ENCODE measurements around the gene TSHZ2.

The TSHZ2 gene

GRCh38 chr20:53394433-53394832 is 422.3 kb downstream of the TSHZ2 start:
- H3K9ac ChIP-seq (ENCODE audit: low read length in 5 of 5), result no peak overlapping the region
- no peak overlapping the region for H3K4me3 ChIP-seq (ENCODE audit: low read depth in 1 of 5, low read length in 5 of 5)
- H3K36me3 ChIP-seq (ENCODE audit: control insufficient read depth in 5 of 5, insufficient read depth in 5 of 5, low read length in 5 of 5), result no peaks in the 10 kb centered on the region
- peak overlapping the region; percentile 72 for H3K27ac ChIP-seq (ENCODE audit: low read depth, low read length)
- H3K4me1 ChIP-seq (ENCODE audit: control insufficient read depth in 5 of 5, insufficient read depth in 5 of 5, low read length in 5 of 5), result peaks cover 0 to 18% (median under 1%) of the 10 kb centered on the region in 5 donors
- no peaks in the 10 kb centered on the region for H3K9me3 ChIP-seq (ENCODE audit: control insufficient read depth in 5 of 5, low read length in 5 of 5)
- peaks cover 0 to 2% (median 0%) of the 10 kb centered on the region in 5 donors for H3K27me3 ChIP-seq (ENCODE audit: control insufficient read depth in 5 of 5, insufficient read depth in 4 of 5, low read length in 5 of 5)

GRCh38 chr20:53395188-53395923 is 423.2 kb downstream of the TSHZ2 start:
- Histone ChIP-seq H3K36me3 (ENCODE audit: control insufficient read depth in 5 of 5, insufficient read depth in 5 of 5, low read length in 5 of 5) (no peaks in the 10 kb centered on the region), H3K27ac (ENCODE audit: low read depth, low read length) (peak overlapping the region; percentile 72), H3K27me3 (ENCODE audit: control insufficient read depth in 5 of 5, insufficient read depth in 4 of 5, low read length in 5 of 5) (no peaks in the 10 kb centered on the region), H3K4me1 (ENCODE audit: control insufficient read depth in 5 of 5, insufficient read depth in 5 of 5, low read length in 5 of 5) (peaks cover 0 to 24% (median 10%) of the 10 kb centered on the region in 5 donors), H3K4me3 (ENCODE audit: low read depth in 1 of 5, low read length in 5 of 5) (no peak overlapping the region), H3K9me3 (ENCODE audit: control insufficient read depth in 5 of 5, low read length in 5 of 5) (no peaks in the 10 kb centered on the region), H3K9ac (ENCODE audit: low read length in 5 of 5) (no peak overlapping the region)

GRCh38 chr20:53399083-53399482 is 426.9 kb downstream of the TSHZ2 start:
- Histone ChIP-seq H3K9me3 (ENCODE audit: control insufficient read depth in 5 of 5, low read length in 5 of 5) (peaks cover 0 to 9% (median 3%) of the 10 kb centered on the region in 5 donors), H3K36me3 (ENCODE audit: control insufficient read depth in 5 of 5, insufficient read depth in 5 of 5, low read length in 5 of 5) (peaks cover 0 to 2% (median 0%) of the 10 kb centered on the region in 5 donors), H3K4me3 (ENCODE audit: low read depth in 1 of 5, low read length in 5 of 5) (no peak overlapping the region), H3K27ac (ENCODE audit: low read depth, low read length) (no peak overlapping the region), H3K4me1 (ENCODE audit: control insufficient read depth in 5 of 5, insufficient read depth in 5 of 5, low read length in 5 of 5) (peaks cover 0 to 18% (median 15%) of the 10 kb centered on the region in 5 donors), H3K9ac (ENCODE audit: low read length in 5 of 5) (no peak overlapping the region), H3K27me3 (ENCODE audit: control insufficient read depth in 5 of 5, insufficient read depth in 4 of 5, low read length in 5 of 5) (no peaks in the 10 kb centered on the region)

- Histone ChIP-seq H3K27ac (ENCODE audit: low read depth, low read length) (no peak overlapping the region), H3K36me3 (ENCODE audit: control insufficient read depth in 5 of 5, insufficient read depth in 5 of 5, low read length in 5 of 5) (peaks cover 0 to 2% (median 0%) of the 10 kb centered on the region in 5 donors), H3K27me3 (ENCODE audit: control insufficient read depth in 5 of 5, insufficient read depth in 4 of 5, low read length in 5 of 5) (no peaks in the 10 kb centered on the region), H3K9ac (ENCODE audit: low read length in 5 of 5) (no peak overlapping the region), H3K4me1 (ENCODE audit: control insufficient read depth in 5 of 5, insufficient read depth in 5 of 5, low read length in 5 of 5) (peaks cover 0 to 17% (median 12%) of the 10 kb centered on the region in 5 donors), H3K4me3 (ENCODE audit: low read depth in 1 of 5, low read length in 5 of 5) (no peak overlapping the region), H3K9me3 (ENCODE audit: control insufficient read depth in 5 of 5, low read length in 5 of 5) (peaks cover 0 to 9% (median 3%) of the 10 kb centered on the region in 5 donors)
Measured at GRCh38 chr20:53399592-53400335, 427.6 kb downstream of the TSHZ2 start.

- Histone ChIP-seq H3K9me3 (ENCODE audit: control insufficient read depth in 5 of 5, low read length in 5 of 5) (peaks cover 0 to 9% (median 3%) of the 10 kb centered on the region in 5 donors), H3K9ac (ENCODE audit: low read length in 5 of 5) (no peak overlapping the region), H3K4me1 (ENCODE audit: control insufficient read depth in 5 of 5, insufficient read depth in 5 of 5, low read length in 5 of 5) (peaks cover 0 to 17% (median 10%) of the 10 kb centered on the region in 5 donors), H3K27ac (ENCODE audit: low read depth, low read length) (no peak overlapping the region), H3K4me3 (ENCODE audit: low read depth in 1 of 5, low read length in 5 of 5) (no peak overlapping the region), H3K36me3 (ENCODE audit: control insufficient read depth in 5 of 5, insufficient read depth in 5 of 5, low read length in 5 of 5) (peaks cover 0 to 2% (median 0%) of the 10 kb centered on the region in 5 donors), H3K27me3 (ENCODE audit: control insufficient read depth in 5 of 5, insufficient read depth in 4 of 5, low read length in 5 of 5) (no peaks in the 10 kb centered on the region)
Measured at GRCh38 chr20:53402233-53403005, 430.3 kb downstream of the TSHZ2 start.

GRCh38 chr20:53403029-53403428 is 430.9 kb downstream of the TSHZ2 start:
- Histone ChIP-seq H3K4me3 (ENCODE audit: low read depth in 1 of 5, low read length in 5 of 5) (no peak overlapping the region), H3K36me3 (ENCODE audit: control insufficient read depth in 5 of 5, insufficient read depth in 5 of 5, low read length in 5 of 5) (peaks cover 0 to 2% (median 0%) of the 10 kb centered on the region in 5 donors), H3K4me1 (ENCODE audit: control insufficient read depth in 5 of 5, insufficient read depth in 5 of 5, low read length in 5 of 5) (peaks cover 0 to 17% (median 15%) of the 10 kb centered on the region in 5 donors), H3K9me3 (ENCODE audit: control insufficient read depth in 5 of 5, low read length in 5 of 5) (peaks cover 0 to 9% (median 3%) of the 10 kb centered on the region in 5 donors), H3K9ac (ENCODE audit: low read length in 5 of 5) (no peak overlapping the region), H3K27ac (ENCODE audit: low read depth, low read length) (no peak overlapping the region), H3K27me3 (ENCODE audit: control insufficient read depth in 5 of 5, insufficient read depth in 4 of 5, low read length in 5 of 5) (no peaks in the 10 kb centered on the region)

- Histone ChIP-seq H3K27ac (ENCODE audit: low read depth, low read length) (no peak overlapping the region), H3K9ac (ENCODE audit: low read length in 5 of 5) (no peak overlapping the region), H3K4me1 (ENCODE audit: control insufficient read depth in 5 of 5, insufficient read depth in 5 of 5, low read length in 5 of 5) (peaks cover 3 to 24% (median 18%) of the 10 kb centered on the region in 5 donors), H3K27me3 (ENCODE audit: control insufficient read depth in 5 of 5, insufficient read depth in 4 of 5, low read length in 5 of 5) (no peaks in the 10 kb centered on the region), H3K36me3 (ENCODE audit: control insufficient read depth in 5 of 5, insufficient read depth in 5 of 5, low read length in 5 of 5) (peaks cover 0 to 2% (median 0%) of the 10 kb centered on the region in 5 donors), H3K4me3 (ENCODE audit: low read depth in 1 of 5, low read length in 5 of 5) (no peak overlapping the region), H3K9me3 (ENCODE audit: control insufficient read depth in 5 of 5, low read length in 5 of 5) (peaks cover 0 to 9% (median 3%) of the 10 kb centered on the region in 5 donors)
Measured at GRCh38 chr20:53405139-53405538, 433.0 kb downstream of the TSHZ2 start.

- Histone ChIP-seq H3K4me1 (ENCODE audit: control insufficient read depth in 5 of 5, insufficient read depth in 5 of 5, low read length in 5 of 5) (peaks cover 3 to 24% (median 8%) of the 10 kb centered on the region in 5 donors), H3K36me3 (ENCODE audit: control insufficient read depth in 5 of 5, insufficient read depth in 5 of 5, low read length in 5 of 5) (peaks cover 0 to 2% (median 0%) of the 10 kb centered on the region in 5 donors), H3K9me3 (ENCODE audit: control insufficient read depth in 5 of 5, low read length in 5 of 5) (peaks cover 0 to 6% (median 0%) of the 10 kb centered on the region in 5 donors), H3K4me3 (ENCODE audit: low read depth in 1 of 5, low read length in 5 of 5) (no peak overlapping the region), H3K27me3 (ENCODE audit: control insufficient read depth in 5 of 5, insufficient read depth in 4 of 5, low read length in 5 of 5) (no peaks in the 10 kb centered on the region), H3K27ac (ENCODE audit: low read depth, low read length) (no peak overlapping the region), H3K9ac (ENCODE audit: low read length in 5 of 5) (no peak overlapping the region)
Measured at GRCh38 chr20:53406580-53406979, 434.4 kb downstream of the TSHZ2 start.

GRCh38 chr20:53408691-53409446 is 436.7 kb downstream of the TSHZ2 start:
- no peak overlapping the region for H3K9ac ChIP-seq (ENCODE audit: low read length in 5 of 5)
- H3K36me3 ChIP-seq (ENCODE audit: control insufficient read depth in 5 of 5, insufficient read depth in 5 of 5, low read length in 5 of 5), result no peaks in the 10 kb centered on the region
- H3K4me3 ChIP-seq (ENCODE audit: low read depth in 1 of 5, low read length in 5 of 5), result no peak overlapping the region
- H3K4me1 ChIP-seq (ENCODE audit: control insufficient read depth in 5 of 5, insufficient read depth in 5 of 5, low read length in 5 of 5), result peaks cover 3 to 28% (median 8%) of the 10 kb centered on the region in 5 donors
- no peaks in the 10 kb centered on the region for H3K9me3 ChIP-seq (ENCODE audit: control insufficient read depth in 5 of 5, low read length in 5 of 5)
- H3K27me3 ChIP-seq (ENCODE audit: control insufficient read depth in 5 of 5, insufficient read depth in 4 of 5, low read length in 5 of 5), result no peaks in the 10 kb centered on the region
- H3K27ac ChIP-seq (ENCODE audit: low read depth, low read length), result peak overlapping the region; percentile 31
